NT2/D1 (cell line): Measurements from ENCODE around the gene VMP1.

Source experiments
- DNase-seq: peaks from one replicate; pipeline ENCODE4 v3.0.0-alpha.2; 2011; ENCODE audit warnings: low read depth, low spot score
- H3K27me3 ChIP-seq: 2 replicates; pipeline ENCODE4 v1.6.0; 2011; ENCODE audit warnings: mild to moderate bottlenecking; ENCODE audit not compliant: insufficient read length, insufficient read depth
- H3K36me3 ChIP-seq: 2 replicates; pipeline ENCODE4 v1.6.1; 2011; ENCODE audit warnings: mild to moderate bottlenecking, low read length, mixed read lengths; ENCODE audit not compliant: insufficient read depth, insufficient read length
- H3K4me1 ChIP-seq: 2 replicates; pipeline ENCODE4 v1.5.1; 2011; ENCODE audit not compliant: insufficient read depth, insufficient read length
- H3K4me3 ChIP-seq: 2 replicates; pipeline ENCODE4 v1.5.1; 2011; ENCODE audit warnings: low read depth; ENCODE audit not compliant: insufficient read length
- H3K9ac ChIP-seq: 2 replicates; pipeline ENCODE4 v1.6.0; 2011; ENCODE audit warnings: low read depth; ENCODE audit not compliant: insufficient read length
- H3K9me3 ChIP-seq: 2 replicates; pipeline ENCODE4 v1.5.1; 2011; ENCODE audit warnings: mild to moderate bottlenecking, low read length; ENCODE audit not compliant: insufficient read depth
- SUZ12 ChIP-seq: IDR thresholded peaks from 2 replicates; pipeline ENCODE4 v1.6.1; 2011; ENCODE audit not compliant: insufficient read length, insufficient read depth; ENCODE audit errors: extremely low read depth
- YY1 ChIP-seq: IDR thresholded peaks from 2 replicates; pipeline ENCODE4 v1.6.1; 2011; ENCODE audit not compliant: insufficient read length, insufficient read depth
- ZNF274 ChIP-seq: IDR thresholded peaks from 2 replicates; pipeline ENCODE4 v1.6.1; 2011; ENCODE audit warnings: mild to moderate bottlenecking, low read depth, low read length

VMP1 gene

GRCh38 chr17:59766491-59766890, 59.0 kb downstream of the VMP1 start:
- no peaks in the 10 kb centered on the region for H3K27me3 ChIP-seq
- TF ChIP-seq YY1 (no peak), SUZ12 (no peak), ZNF274 (no peak)

GRCh38 chr17:59767176-59767575, 59.7 kb downstream of the VMP1 start:
- DNase-seq: no peak
- H3K4me3 ChIP-seq: no peak overlapping the region
- no peaks in the 10 kb centered on the region for H3K4me1 ChIP-seq
- H3K9me3 ChIP-seq: no peaks in the 10 kb centered on the region
- no peak overlapping the region for H3K9ac ChIP-seq
- H3K27me3 ChIP-seq: no peaks in the 10 kb centered on the region
- TF ChIP-seq YY1 (no peak), ZNF274 (no peak), SUZ12 (no peak)
- H3K36me3 ChIP-seq: peaks cover 28% of the 10 kb centered on the region

More at GRCh38 chr17:59766491-59766890, 59.0 kb downstream of the VMP1 start:
- Histone ChIP-seq H3K4me3 (no peak overlapping the region), H3K9me3 (no peaks in the 10 kb centered on the region), H3K9ac (no peak overlapping the region), H3K36me3 (peaks cover 25% of the 10 kb centered on the region), H3K4me1 (no peaks in the 10 kb centered on the region)
- DNase-seq: no peak

GRCh38 chr17:59769887-59770286, 62.4 kb downstream of the VMP1 start:
- no peaks in the 10 kb centered on the region for H3K27me3 ChIP-seq
- H3K4me1 ChIP-seq: no peaks in the 10 kb centered on the region
- TF ChIP-seq SUZ12 (no peak), YY1 (no peak), ZNF274 (no peak)
- H3K9me3 ChIP-seq: no peaks in the 10 kb centered on the region
- DNase-seq: no peak
- no peak overlapping the region for H3K4me3 ChIP-seq
- no peak overlapping the region for H3K9ac ChIP-seq
- H3K36me3 ChIP-seq: peaks cover 38% of the 10 kb centered on the region

- H3K9ac ChIP-seq: no peak overlapping the region
- no peak overlapping the region for H3K4me3 ChIP-seq
- peaks cover 38% of the 10 kb centered on the region for H3K36me3 ChIP-seq
- TF ChIP-seq SUZ12 (no peak), YY1 (no peak), ZNF274 (no peak)
- no peaks in the 10 kb centered on the region for H3K9me3 ChIP-seq
- H3K4me1 ChIP-seq: no peaks in the 10 kb centered on the region
- H3K27me3 ChIP-seq: no peaks in the 10 kb centered on the region
- no peak for DNase-seq
These were observed 63.6 kb downstream of the VMP1 start for GRCh38 chr17:59771093-59771492.

- TF ChIP-seq ZNF274 (no peak), YY1 (no peak), SUZ12 (no peak)
- Histone ChIP-seq H3K36me3 (peaks cover 42% of the 10 kb centered on the region), H3K27me3 (no peaks in the 10 kb centered on the region)
These were observed 68.4 kb downstream of the VMP1 start for GRCh38 chr17:59775786-59776350.

GRCh38 chr17:59776577-59776976, 69.1 kb downstream of the VMP1 start:
- peaks cover 42% of the 10 kb centered on the region for H3K36me3 ChIP-seq
- H3K4me1 ChIP-seq: peaks cover 2% of the 10 kb centered on the region
- H3K9ac ChIP-seq: no peak overlapping the region
- no peak overlapping the region for H3K4me3 ChIP-seq
- TF ChIP-seq YY1: no peak
- no peak for TF ChIP-seq SUZ12
- no peak for TF ChIP-seq ZNF274
- H3K27me3 ChIP-seq: no peaks in the 10 kb centered on the region
- no peaks in the 10 kb centered on the region for H3K9me3 ChIP-seq
- no peak for DNase-seq

More at GRCh38 chr17:59775786-59776350, 68.4 kb downstream of the VMP1 start:
- no peak for DNase-seq
- no peak overlapping the region for H3K4me3 ChIP-seq
- peaks cover 2% of the 10 kb centered on the region for H3K4me1 ChIP-seq
- H3K9ac ChIP-seq: no peak overlapping the region
- H3K9me3 ChIP-seq: no peaks in the 10 kb centered on the region

- H3K36me3 ChIP-seq: peaks cover 41% of the 10 kb centered on the region
- peaks cover 2% of the 10 kb centered on the region for H3K4me1 ChIP-seq
- no peak for DNase-seq
- TF ChIP-seq YY1 (no peak), SUZ12 (no peak), ZNF274 (no peak)
- no peaks in the 10 kb centered on the region for H3K27me3 ChIP-seq
- no peak overlapping the region for H3K9ac ChIP-seq
- no peaks in the 10 kb centered on the region for H3K9me3 ChIP-seq
- no peak overlapping the region for H3K4me3 ChIP-seq
These were observed 69.6 kb downstream of the VMP1 start for GRCh38 chr17:59777033-59777432.

GRCh38 chr17:59778996-59779395, 71.5 kb downstream of the VMP1 start:
- DNase-seq: no peak
- no peak overlapping the region for H3K4me3 ChIP-seq
- no peak overlapping the region for H3K9ac ChIP-seq
- peaks cover 34% of the 10 kb centered on the region for H3K36me3 ChIP-seq
- TF ChIP-seq YY1: no peak
- TF ChIP-seq SUZ12: no peak
- TF ChIP-seq ZNF274: no peak
- no peaks in the 10 kb centered on the region for H3K27me3 ChIP-seq
- no peaks in the 10 kb centered on the region for H3K9me3 ChIP-seq
- H3K4me1 ChIP-seq: peaks cover 2% of the 10 kb centered on the region
